GM21381 (cell line): ENCODE data around the gene TMEM52B.
"Not testable (repeated sequence)": the region's sequence is repeated elsewhere in the genome, so short reads cannot be mapped to it uniquely, and the experiment has no call there.

Source experiments
- ATAC-seq: cut with Tn5 transposase; IDR thresholded peaks from one replicate; pipeline ENCODE4 v1.9.1; 2021; ENCODE audit warnings: mild to moderate bottlenecking, moderate library complexity; ENCODE audit not compliant: unreplicated experiment

The TMEM52B gene

GRCh38 chr12:10170216-10170615 lies 8.6 kb upstream of the TMEM52B start:
- ATAC-seq = no peak

- ATAC-seq = no peak
Measured at GRCh38 chr12:10171973-10172728, 6.7 kb upstream of the TMEM52B start, which contains the start of gene OLR1. OLR1 (minus strand) TSS chr12:10172132; CDS start chr12:10172077, 55 bp downstream.

GRCh38 chr12:10174986-10175614 lies 3.7 kb upstream of the TMEM52B start:
- ATAC-seq = no peak

- no peak for ATAC-seq
Measured at GRCh38 chr12:10175846-10176636, 2.8 kb upstream of the TMEM52B start.

- ATAC-seq = no peak
Measured at GRCh38 chr12:10179776-10180181, 947 bp downstream of the TMEM52B start.

- ATAC-seq = no peak
Measured at GRCh38 chr12:10182354-10183049, 3.7 kb downstream of the TMEM52B start.

- ATAC-seq = no peak
Measured at GRCh38 chr12:10184261-10184843, 5.5 kb downstream of the TMEM52B start.

- ATAC-seq = no peak
Measured at GRCh38 chr12:10186299-10186698, 7.5 kb downstream of the TMEM52B start.

GRCh38 chr12:10186958-10187357 lies 8.1 kb downstream of the TMEM52B start:
- not testable (repeated sequence) for ATAC-seq

GRCh38 chr12:10189653-10190052 lies 10.8 kb downstream of the TMEM52B start:
- no peak for ATAC-seq

- ATAC-seq = peak; percentile 84
Measured at GRCh38 chr12:10190558-10191388, 11.9 kb downstream of the TMEM52B start.

- ATAC-seq = no peak
Measured at GRCh38 chr12:10191865-10192264, 13.0 kb downstream of the TMEM52B start.

- no peak for ATAC-seq
Measured at GRCh38 chr12:10194160-10194670, 15.4 kb downstream of the TMEM52B start.

GRCh38 chr12:10196210-10196609 lies 17.4 kb downstream of the TMEM52B start:
- ATAC-seq = no peak

GRCh38 chr12:10197879-10198278 lies 19.0 kb downstream of the TMEM52B start:
- ATAC-seq = no peak

- not testable (repeated sequence) for ATAC-seq
Measured at GRCh38 chr12:10204495-10204894, 25.7 kb downstream of the TMEM52B start.

GRCh38 chr12:10205220-10205807 lies 26.5 kb downstream of the TMEM52B start:
- no peak for ATAC-seq

- ATAC-seq = no peak
Measured at GRCh38 chr12:10207136-10207535, 28.3 kb downstream of the TMEM52B start.

GRCh38 chr12:10210225-10210624 lies 31.4 kb downstream of the TMEM52B start:
- ATAC-seq = no peak
